RKO (cell line): Measurements from ENCODE around the gene CENPN.

ENCODE experiments used
- DNase-seq: peaks from one replicate; pipeline ENCODE4 v3.0.0-alpha.2; 2016; ENCODE audit warnings: low spot score

CENPN gene, protein sequence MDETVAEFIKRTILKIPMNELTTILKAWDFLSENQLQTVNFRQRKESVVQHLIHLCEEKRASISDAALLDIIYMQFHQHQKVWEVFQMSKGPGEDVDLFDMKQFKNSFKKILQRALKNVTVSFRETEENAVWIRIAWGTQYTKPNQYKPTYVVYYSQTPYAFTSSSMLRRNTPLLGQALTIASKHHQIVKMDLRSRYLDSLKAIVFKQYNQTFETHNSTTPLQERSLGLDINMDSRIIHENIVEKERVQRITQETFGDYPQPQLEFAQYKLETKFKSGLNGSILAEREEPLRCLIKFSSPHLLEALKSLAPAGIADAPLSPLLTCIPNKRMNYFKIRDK

DNA sequence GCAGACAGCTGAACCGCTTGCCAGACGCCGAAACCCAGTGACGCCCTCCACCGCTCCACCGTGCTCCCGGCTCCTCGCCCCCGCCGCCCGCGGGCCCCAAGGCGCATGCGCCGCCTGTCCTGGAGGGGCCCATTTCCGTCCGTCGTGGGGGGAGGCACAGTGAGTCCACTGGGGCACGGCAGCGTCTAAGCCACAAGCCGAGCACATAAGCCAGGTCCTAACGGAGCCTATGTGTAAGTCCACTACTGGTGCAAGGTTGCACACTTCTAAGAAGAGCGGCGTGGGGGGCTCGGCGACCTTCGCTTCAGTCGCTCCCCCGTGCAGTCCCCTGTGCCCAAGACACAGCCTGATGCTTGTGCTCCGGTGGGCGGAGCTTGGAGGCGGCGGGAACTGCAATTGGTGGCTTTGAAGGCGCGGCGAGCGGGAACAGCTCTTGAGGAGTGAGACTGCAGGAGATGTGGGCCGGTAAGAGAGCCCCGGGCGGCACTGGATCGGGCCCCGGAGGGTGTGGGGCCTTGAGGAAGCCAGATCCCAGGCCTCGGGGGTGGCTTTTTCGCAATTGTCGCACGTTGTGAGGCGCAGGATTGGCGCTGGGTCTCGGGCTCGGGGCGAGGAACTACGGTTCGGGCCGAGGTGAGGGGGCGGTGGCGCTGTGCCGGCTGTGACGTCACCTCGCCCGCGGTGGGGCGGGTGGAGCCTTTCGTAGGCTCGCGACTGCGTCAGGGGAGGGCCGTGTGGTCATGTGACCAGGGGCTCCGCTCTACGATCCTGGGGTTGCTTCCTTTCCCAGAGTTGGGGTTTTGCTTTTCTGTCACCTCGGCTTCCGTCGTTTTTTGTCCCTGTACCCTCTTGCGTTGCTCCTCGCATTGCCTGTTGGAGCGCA is at the start of gene CENPN, which contains the start of gene CMC2:
Gene CENPN, plus strand, starts transcription at position 402 of the 883 bp plus-strand sequence. CDS start 4,726 bp downstream, outside the sequence.
Gene CMC2, minus strand, starts transcription at position 73 of the 883 bp plus-strand sequence. CDS start 9,491 bp downstream, outside the sequence.
- DNase-seq: peak; percentile 98

DNA sequence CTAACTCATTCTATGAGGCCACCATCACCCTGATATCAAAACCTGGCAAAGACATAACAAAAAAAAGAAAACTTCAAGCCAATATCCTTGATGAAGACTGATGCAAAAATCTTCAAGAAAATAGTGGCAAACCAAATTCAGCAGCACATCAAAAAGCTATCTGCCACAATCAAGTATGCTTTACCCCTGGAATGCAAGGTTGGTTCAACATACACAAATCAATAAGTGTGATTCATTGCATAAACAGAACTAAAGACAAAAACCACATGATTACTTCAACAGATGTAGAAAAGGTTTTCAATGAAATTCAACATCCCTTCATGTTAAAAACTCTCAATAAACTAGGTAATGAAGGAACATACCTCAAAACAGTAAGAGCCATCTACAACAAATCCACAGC is 48.7 kb upstream of the CENPN start:
- no peak for DNase-seq

DNA sequence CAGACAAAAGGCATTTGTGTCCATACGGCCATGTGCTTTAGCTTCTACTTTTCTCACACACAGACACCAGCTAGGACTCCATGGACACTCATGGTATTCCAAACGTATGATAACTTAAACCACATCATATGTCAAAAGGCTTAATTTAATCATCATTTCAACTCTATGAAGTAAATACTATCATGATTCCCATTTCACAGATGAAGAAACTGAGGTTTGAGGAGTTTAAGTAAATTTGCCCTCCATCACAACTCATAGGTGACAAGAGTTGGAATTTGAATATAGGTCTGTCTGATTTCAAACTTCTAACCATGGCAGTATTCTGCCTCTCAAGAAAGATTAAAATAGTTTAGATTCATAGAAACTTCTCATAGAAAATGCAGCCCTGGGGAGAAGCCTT is 44.1 kb upstream of the CENPN start:
- DNase-seq: no peak

GRCh38 chr16:80964351-80964750 is 42.7 kb upstream of the CENPN start:
- no peak for DNase-seq

DNA sequence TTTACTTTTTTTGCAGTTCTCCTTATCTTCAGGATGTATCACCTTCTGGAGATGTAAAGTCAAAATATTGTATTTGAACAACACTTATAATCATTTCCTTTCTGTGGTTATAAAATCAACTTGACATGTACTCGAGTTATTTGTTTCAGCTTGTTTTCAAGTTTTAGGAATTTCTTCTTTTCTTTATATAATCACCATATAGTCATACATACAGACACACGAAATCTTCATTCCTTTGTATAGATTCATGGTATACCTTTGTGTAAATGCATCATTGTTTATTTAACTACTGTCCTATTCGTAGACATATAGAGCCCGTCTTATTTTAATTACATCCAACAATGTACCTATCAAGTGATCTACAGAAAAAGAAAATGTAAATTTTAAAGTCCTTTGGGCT is 40.4 kb upstream of the CENPN start:
- no peak for DNase-seq

DNA sequence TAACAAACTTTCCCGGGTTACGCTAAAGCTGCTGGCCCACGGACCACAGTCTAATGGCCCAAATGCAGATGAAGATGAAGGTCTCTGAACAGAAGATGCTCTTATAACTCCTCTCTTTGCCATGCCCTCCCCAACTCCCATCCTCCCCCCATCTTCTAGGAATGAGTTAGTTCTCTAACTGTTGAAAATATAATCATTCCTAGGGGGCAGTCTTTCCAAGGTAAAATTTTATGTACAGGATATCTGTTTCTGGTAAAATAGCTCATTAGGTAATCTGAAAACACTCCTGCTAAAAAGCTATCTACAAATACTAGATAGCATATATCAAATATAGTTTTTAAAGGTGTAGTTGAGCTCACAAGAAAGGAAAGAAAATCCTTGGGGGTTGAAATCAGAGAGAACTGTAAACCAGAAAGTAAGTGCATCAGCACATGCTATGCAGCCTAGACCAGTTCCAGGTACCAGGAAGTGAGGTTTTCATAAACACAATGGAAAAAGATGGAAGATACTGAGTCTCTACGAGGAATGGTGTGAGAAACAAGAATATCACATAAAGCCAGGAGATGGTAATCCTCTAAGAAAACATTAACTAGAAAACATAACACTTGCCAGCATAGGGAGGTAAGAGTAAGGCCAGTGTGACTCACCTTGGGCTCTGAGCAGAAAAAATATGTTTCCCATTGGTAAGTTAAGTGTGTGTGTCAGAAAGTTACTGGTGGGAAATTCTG is 38.5 kb upstream of the CENPN start:
- DNase-seq: peak; percentile 13

GRCh38 chr16:80969114-80969484 is 37.9 kb upstream of the CENPN start:
- no peak for DNase-seq

DNA sequence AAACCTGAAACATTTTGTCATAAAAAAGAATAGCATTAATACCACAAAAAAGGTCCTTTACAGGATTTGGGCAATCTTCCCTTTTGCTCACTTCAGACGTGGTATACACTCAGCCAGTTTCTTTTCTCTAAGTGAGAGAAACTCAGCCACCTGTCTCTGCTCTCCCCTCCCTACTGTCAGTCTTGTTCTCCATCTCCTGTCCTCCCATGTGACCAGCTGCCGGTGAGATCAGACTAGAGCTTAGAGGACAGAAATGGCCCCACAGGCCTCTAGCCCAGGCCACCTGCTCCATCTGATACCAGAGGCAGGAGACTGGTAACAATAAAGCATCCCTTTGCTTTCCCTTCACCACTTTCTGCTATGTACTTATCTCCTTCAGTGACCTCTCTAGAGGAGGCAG is 35.2 kb upstream of the CENPN start:
- no peak for DNase-seq

DNA sequence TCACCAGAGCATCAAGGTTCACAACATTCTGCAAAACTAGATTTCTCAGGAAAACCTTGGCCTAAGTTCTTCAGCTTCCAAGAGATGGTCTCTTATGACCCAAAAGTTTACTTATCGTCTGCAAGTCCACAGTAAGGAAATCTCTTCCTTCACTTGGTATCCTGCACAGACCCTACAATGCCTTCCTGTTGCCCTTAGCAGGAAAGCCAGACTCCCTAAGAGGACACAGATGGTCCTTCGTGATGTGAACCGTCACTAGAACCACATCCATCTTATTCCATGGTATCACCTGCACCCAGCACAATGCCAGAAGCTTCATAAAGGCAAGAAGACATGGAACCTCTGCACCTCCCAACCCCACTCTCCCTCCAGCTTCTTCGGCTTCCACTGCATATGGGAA is 34.4 kb upstream of the CENPN start:
- DNase-seq: no peak

- peak; percentile 64 for DNase-seq
These were observed 33.0 kb upstream of the CENPN start for GRCh38 chr16:80973991-80974390.

GRCh38 chr16:80974649-80975376 is 32.2 kb upstream of the CENPN start:
- DNase-seq: peak; percentile 26

GRCh38 chr16:80976946-80977345 is 30.1 kb upstream of the CENPN start:
- no peak for DNase-seq

DNA sequence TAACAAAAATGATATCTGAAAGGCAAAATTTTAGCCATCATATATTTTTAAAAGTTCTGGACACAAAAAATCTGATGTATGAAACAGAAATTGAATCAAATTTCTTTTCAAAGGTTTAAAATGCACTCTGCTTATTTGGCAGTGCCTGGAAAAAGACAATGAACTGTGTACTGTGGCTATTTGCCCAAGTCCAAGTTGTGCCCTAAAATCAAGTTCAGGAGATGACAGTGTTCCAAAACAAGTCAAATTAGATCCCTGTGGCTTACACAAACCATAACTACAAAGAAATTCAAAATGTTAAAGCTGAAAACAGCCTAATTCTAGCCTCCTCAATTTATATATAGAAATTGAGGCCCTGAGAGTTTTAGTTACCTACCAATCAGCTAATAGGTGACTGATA is 25.9 kb upstream of the CENPN start:
- no peak for DNase-seq

DNA sequence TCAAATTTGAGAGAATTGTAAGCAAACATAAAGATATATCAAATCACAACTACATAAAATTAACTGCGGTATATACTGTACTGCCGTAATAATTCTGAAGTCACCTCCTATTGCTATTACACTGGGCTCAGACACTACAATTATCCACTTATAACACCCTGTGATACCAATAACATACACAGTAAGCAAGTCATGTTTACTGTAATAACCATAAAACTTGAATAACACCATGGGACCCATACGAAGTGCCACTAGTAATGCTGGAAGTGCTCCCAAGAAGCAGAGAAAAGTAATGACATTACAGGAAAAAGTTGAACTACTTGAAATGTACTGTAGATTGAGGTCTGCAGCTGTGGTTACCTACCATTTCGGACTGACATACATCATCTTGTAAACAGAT is 24.4 kb upstream of the CENPN start:
- DNase-seq: no peak

GRCh38 chr16:80984124-80984892 is 22.7 kb upstream of the CENPN start:
- no peak for DNase-seq

DNA sequence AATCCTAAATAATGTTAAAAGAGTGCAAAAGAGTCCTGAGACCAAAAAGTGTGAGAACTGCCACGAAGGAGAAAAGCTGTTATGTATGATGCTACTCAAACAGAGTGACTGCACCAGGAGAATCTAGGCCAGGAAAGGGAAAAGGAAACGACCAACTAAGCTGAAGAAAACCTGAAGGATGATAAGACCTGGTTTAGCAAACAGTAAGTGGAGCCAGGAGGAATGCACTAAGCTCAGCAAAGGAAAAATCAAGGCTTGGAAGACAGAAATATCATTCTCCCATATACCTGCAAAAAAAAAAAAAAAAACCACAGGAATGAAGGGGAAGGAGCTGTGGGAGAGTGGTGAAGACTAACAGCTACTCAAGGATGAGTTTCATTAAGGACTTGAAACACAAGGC is 21.4 kb upstream of the CENPN start:
- DNase-seq: no peak

- no peak for DNase-seq
These were observed 20.5 kb upstream of the CENPN start for GRCh38 chr16:80986557-80986956.

DNA sequence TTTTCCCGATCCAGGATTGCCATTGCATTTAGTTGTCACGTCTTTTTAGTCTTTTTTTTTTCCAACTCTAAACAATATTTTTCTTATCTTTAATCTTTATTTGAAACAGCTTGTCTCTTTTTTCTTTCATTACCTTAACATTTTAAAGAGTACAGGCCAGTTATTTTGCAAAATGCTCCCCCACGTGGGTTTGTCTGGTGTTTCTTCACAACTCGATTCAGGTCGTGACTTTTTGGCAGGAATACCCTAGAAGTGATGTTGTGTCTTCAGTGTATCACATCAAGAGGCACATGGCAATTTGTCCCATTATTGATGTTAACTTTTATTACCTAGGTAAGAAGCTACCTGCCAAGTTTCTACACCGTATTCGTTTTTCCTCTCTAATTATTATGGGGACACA is 18.3 kb upstream of the CENPN start:
- DNase-seq: no peak

DNA sequence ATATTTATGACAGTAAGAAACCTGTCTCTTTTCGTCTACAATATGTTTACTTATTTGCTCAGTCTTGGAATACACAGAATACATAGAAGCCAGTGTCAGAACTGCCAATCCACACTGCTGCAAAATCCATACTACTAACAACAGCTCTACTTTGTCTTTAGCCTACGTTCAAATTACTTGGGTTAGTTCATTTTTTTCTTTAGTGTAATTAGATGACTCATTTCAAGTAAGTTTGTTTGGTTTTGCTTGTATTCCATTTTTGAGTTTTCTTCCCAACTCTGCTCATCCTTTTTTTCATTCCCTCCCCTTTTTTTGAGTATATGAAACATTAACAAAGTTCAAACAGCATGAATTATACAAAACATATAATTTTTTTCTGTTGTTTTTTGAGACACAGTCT is 17.2 kb upstream of the CENPN start:
- no peak for DNase-seq

DNA sequence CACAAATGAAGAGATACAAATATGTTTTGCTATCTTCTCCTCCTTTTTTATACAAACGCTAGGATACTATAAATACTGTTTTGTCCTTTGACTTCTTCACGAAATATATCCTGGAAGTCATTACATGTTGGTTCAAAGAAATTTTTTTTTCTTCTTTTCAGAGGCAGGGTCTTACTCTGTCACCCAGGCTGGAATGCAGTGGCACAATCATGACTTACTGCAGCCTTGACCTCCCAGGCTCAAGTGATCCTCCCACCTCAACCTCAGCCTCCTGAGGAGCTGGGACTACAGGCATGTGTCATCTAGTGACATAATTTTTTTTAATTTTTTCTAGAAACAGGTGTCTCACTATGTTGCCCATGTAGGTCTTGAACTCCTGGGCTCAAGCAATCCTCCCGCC is 16.4 kb upstream of the CENPN start:
- DNase-seq: no peak

GRCh38 chr16:80990978-80991377 is 16.0 kb upstream of the CENPN start:
- DNase-seq: no peak
